Cardiac muscle cell (in vitro differentiated cells and primary cell): ENCODE data around the gene TRMT10A. TPM values are rescaled to one million over a fixed set of nuclear protein-coding genes. Genes with fewer than 3 reads are reported as not detected.

Experiments
- DNase-seq, 2 donors: peaks; one replicate each; pipeline versions ENCODE4 v3.0.0 to v3.0.0-alpha.2; 2010 to 2017; ENCODE audit warnings: low read depth in 1 of 2, low spot score in 1 of 2
- H3K27ac ChIP-seq: fragments of 200-600 bp; sonication (generic); 2 replicates; pipeline ENCODE4 v1.5.1; 2016
- H3K27me3 ChIP-seq: fragments of 200-600 bp; sonication (generic); 2 replicates; pipeline ENCODE4 v1.6.0; 2016; ENCODE audit warnings: control low read depth
- H3K36me3 ChIP-seq: fragments of 200-600 bp; sonication (generic); 2 replicates; pipeline ENCODE4 v1.5.1; 2016; ENCODE audit warnings: control low read depth
- H3K4me1 ChIP-seq: fragments of 200-600 bp; sonication (generic); 2 replicates; pipeline ENCODE4 v1.8.1; 2017; ENCODE audit warnings: low read depth, mild to moderate bottlenecking, mixed run types
- H3K4me3 ChIP-seq: fragments of 200-600 bp; sonication (generic); 2 replicates; pipeline ENCODE4 v1.5.1; 2016; ENCODE audit warnings: mild to moderate bottlenecking
- H3K9me3 ChIP-seq: fragments of 200-600 bp; sonication (generic); 2 replicates; pipeline ENCODE4 v1.5.1; 2017; ENCODE audit warnings: low read depth, mild to moderate bottlenecking, control low read depth
- CTCF ChIP-seq: IDR thresholded peaks from 2 replicates; pipeline ENCODE4 v1.5.1; 2012; ENCODE audit warnings: low read depth, mild to moderate bottlenecking, low read length
- polyA plus RNA-seq: library from polyadenylated mRNA; unstranded; fragments of >200 nt; fragmentation: Nextera tagmentation; extraction: Ambion mirVana; gene quantifications from 2 replicates; pipeline ENCODE4 v1.2.1, GENCODE V29; 2016
- total RNA-seq: library from RNA; depleted of rRNA; stranded (reverse); fragments of >200 nt; gene quantifications from 2 replicates; pipeline ENCODE4 v1.2.3, GENCODE V29; 2016

Gene TRMT10A
- total and polyA plus RNA-seq, 2 experiments from 2014 or later = 6.5 to 7.5 TPM

- Histone ChIP-seq H3K9me3 (no peaks in the 10 kb centered on the region), H3K36me3 (no peaks in the 10 kb centered on the region), H3K4me1 (no peaks in the 10 kb centered on the region), H3K27ac (no peak within 1 kb of the TSS), H3K4me3 (no peak within 1 kb of the TSS), H3K27me3 (no peaks in the 10 kb centered on the region)
- DNase-seq = no peak
- no peak for TF ChIP-seq CTCF
These were observed 10.9 kb upstream of the TRMT10A start, which contains the start of gene MTTP for GRCh38 chr4:99574530-99575324. Gene MTTP, plus strand, starts transcription at chr4:99574824. Its CDS starts 86 bp downstream, at chr4:99574910.

GRCh38 chr4:99573735-99574368 is 10.0 kb upstream of the TRMT10A start:
- no peaks in the 10 kb centered on the region for H3K4me1 ChIP-seq
- no peak for TF ChIP-seq CTCF
- H3K36me3 ChIP-seq = no peaks in the 10 kb centered on the region
- H3K27ac ChIP-seq = no peak overlapping the region
- H3K9me3 ChIP-seq = no peaks in the 10 kb centered on the region
- DNase-seq = no peak
- H3K27me3 ChIP-seq = no peaks in the 10 kb centered on the region
- H3K4me3 ChIP-seq = no peak overlapping the region

GRCh38 chr4:99572527-99573240 is 8.8 kb upstream of the TRMT10A start:
- no peak for TF ChIP-seq CTCF
- H3K27ac ChIP-seq = no peak overlapping the region
- H3K4me3 ChIP-seq = no peak overlapping the region
- no peaks in the 10 kb centered on the region for H3K36me3 ChIP-seq
- H3K4me1 ChIP-seq = no peaks in the 10 kb centered on the region
- no peak for DNase-seq
- H3K9me3 ChIP-seq = no peaks in the 10 kb centered on the region
- no peaks in the 10 kb centered on the region for H3K27me3 ChIP-seq

- no peak overlapping the region for H3K4me3 ChIP-seq
- DNase-seq = no peak
- H3K27me3 ChIP-seq = no peaks in the 10 kb centered on the region
- TF ChIP-seq CTCF = no peak
- no peaks in the 10 kb centered on the region for H3K9me3 ChIP-seq
- H3K27ac ChIP-seq = no peak overlapping the region
- H3K36me3 ChIP-seq = no peaks in the 10 kb centered on the region
- no peaks in the 10 kb centered on the region for H3K4me1 ChIP-seq
These were observed 8.0 kb upstream of the TRMT10A start for GRCh38 chr4:99571883-99572282.

DNA sequence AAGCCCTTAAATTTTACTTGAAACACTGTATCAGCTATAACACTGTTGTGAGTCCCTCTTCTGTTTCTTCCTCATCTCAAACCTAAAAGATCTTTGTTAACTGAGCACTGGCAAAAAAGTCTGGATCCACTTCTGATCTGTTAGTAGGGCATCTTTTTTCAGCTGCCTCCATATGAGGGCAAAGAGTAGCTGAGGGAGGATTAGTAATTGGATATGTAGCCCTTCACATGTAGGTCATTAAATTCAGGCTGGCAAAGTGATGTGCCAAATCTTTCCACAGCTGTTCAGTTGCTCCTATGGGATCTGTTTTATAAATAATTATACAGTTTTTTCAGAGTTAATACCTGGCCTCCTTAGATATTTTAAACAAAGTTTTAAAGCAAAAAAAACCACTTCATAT is 1.1 kb upstream of the TRMT10A start:
- no peak for TF ChIP-seq CTCF
- Histone ChIP-seq H3K4me3 (no peak overlapping the region), H3K4me1 (no peaks in the 10 kb centered on the region), H3K27me3 (no peaks in the 10 kb centered on the region), H3K36me3 (no peaks in the 10 kb centered on the region), H3K9me3 (no peaks in the 10 kb centered on the region), H3K27ac (no peak overlapping the region)
- no peak for DNase-seq
